GM04503 (cell line): ENCODE measurements around the gene LYSMD4.

Source experiments
- DNase-seq: peaks from one replicate; pipeline ENCODE4 v3.0.0-alpha.2; 2012; ENCODE audit warnings: low read depth

The LYSMD4 gene

DNA sequence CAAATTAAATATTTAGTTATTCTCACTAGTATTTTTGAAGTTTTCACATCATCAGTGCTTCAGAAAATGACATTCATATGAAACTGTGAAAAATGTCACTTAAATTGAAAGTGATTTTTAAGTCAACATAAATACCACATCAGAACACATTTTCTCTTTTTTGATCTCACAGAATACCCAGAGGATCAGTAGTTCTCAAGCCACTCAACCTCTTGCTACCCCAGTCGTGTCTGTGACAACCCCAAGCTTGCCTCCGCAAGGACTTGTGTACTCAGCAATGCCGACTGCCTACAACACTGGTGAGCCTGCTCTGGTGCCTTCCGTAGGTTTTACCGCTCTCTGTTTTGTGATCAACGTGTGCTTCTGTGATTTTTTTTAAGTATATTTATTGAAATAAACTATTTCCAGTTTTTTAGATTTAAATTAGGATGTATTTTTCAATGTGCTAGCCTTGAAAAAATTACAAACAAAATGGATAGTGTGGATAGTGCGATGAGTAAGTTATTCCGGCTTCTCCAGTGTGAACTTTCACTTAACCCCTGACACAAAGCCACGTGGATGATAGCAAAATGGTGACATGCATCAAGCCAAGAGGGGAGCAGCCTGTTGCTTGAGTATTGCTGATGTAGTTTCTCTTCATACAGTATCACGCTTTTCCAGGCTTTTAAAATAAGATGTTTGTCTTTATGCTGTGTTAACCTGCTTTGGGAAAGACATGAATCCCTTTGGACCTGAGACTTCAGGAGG lies 26.5 kb downstream of the LYSMD4 start:
- DNase-seq = no peak

GRCh38 chr15:99704444-99704838 lies 28.8 kb downstream of the LYSMD4 start:
- peak; percentile 59 for DNase-seq

DNA sequence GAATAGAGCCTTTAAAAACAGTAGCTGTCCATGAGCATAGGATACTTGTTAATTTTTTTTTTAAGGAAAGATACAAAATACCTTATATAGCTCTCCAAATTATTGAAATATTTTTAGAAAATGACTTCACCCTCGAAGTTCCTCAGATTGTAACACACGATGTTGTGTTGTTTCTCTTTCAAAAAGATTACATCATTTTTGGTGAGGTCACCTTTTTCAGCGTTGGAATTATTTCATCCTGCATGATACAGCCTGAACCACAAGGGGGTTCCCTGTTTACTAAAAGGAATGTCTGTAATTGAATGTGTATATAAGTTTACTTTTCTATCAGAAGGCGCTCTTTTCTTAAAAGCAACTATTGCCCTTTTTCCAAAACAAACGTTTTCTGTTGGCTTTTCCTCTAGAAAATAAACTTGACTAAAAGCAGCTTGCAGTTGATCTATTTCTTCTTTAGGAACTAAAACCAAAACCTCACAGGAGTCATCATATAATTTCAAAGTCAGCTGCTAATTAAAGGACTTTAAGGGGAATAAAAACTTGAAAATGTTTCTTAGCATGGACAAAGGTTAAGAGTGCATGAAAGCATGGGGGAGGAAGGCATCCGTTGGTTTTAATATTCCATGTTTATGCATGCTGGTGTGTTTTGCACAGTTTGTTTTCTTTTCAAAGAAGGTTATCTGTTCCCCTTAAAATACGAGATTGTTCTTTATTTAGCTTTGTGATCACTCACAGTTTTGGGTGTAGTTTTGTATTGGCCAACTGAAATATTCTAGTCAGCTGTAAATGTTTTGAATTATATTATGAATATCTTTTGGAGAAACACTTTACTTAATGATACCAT lies 29.4 kb downstream of the LYSMD4 start:
- peak; percentile 70 for DNase-seq

DNA sequence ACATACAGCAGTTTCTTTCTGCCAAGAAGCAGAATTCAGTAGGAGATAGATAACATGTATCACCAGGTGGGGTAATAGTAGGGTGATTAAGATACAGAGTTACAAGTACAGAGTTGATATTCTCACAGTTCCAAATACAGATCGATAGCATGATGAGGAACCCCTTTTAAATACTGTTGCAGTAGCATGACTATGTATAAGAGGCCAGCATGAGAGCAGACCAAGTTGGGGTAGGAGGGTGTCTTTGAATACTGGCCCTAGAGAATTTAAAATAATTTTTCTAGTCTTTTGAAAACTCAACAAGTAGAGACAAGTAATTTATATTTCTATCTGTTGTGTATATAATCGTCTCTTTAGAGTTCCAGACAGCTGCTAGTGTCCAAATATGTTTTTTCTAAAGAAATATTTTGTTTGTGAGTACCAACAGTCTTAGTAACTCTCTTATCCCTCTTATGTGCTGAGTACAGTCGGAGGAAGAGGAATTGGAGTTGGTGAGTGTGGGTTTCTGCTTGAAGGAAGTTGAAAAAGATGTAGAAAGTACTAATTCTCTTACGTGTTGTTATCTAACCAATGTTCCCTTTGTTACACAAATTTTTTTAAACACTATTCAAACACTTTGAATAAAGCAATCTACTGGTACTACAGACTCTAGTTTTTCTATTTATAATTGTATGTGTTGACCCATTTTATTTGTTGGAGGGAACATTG lies 30.2 kb downstream of the LYSMD4 start:
- DNase-seq = no peak

DNA sequence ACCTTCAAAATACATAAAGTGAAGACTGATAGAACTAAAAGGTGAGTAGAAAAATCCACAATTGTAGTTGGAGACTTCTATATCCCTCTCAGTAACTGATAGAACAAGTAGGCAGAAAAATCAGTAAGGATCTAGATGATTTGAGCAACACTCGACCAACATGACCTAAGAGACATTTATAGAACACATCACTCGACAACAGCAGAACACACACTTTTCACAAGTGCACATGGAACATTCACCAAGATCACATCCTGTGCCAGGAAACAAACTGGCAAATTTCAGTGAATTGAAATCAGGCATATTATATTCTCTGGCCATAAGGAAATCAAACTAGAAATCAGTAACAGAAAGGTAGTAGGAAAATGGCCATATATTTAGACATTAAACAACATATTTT lies 37.1 kb downstream of the LYSMD4 start:
- no peak for DNase-seq

DNA sequence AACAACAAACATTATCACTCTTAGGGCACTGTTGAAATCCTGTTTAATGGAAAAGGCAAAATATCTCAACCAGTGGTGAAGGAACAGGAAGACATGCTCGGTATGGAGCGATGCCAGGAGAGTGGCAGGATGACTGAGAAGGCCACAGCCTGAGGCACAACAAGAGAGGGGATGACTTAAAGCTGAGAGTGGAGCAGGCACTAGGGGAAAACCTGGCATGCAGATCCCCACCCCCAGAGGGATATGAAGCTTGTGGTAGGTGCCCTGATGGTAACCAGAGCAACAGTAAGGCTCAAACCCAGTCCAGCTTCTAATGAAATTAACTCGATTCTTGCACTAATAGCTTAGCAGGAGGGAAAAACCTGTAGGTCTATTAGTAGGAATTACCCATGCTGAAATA lies 40.4 kb downstream of the LYSMD4 start:
- no peak for DNase-seq

DNA sequence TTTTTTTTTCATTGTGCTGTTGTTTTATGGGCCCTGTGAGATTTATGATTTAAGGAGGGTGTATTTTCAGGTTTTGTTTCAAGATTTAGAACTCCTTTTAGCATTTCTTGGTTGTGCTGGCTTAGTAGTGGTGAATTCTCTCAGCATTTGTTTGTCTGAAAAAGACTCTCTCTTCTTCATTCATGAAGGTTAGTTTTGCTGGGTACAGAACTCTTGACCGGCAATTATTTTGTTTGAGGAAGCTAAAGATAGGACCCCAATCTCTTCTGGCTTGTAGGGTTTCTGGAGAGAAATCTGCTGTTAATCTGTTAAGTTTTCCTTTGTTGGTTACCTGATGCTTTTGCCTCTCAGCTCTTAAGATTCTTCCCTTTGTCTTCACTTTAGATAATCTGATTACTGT lies 46.9 kb downstream of the LYSMD4 start:
- DNase-seq = no peak

GRCh38 chr15:99683000-99683670 lies 50.1 kb downstream of the LYSMD4 start:
- DNase-seq = no peak

- DNase-seq = peak; percentile 27
Measured at GRCh38 chr15:99682455-99682854, 50.8 kb downstream of the LYSMD4 start.

GRCh38 chr15:99681990-99682389 lies 51.2 kb downstream of the LYSMD4 start:
- no peak for DNase-seq

GRCh38 chr15:99680276-99680675 lies 53.0 kb downstream of the LYSMD4 start:
- no peak for DNase-seq

DNA sequence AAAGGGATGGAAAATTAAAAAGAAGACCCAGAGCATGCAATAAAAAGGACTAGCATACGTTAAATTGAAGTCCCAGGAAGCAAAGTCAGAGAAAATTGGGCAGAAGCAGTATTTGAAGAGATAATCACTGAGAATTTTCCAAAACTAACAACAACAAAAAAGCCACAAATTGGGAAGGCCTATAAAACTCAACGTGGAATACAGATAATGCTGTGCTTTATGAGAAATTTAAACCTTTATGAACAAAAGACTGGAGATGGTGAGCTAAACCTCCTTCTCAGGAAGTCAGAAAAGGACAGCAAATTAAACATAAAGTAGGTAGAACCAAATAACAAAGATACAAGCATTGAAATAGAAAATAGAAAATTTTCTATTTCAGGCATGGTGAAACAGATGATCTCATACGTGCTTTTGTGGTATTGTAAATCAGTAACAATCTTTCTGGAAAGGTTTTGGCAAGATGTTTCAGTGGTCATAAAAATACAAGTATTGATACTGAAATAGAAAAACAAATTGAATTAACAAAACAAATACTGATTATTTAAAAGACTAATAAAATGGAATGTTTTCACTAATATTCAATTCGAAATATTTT lies 55.6 kb downstream of the LYSMD4 start:
- no peak for DNase-seq
